Astrocyte of the cerebellum (primary cell): ENCODE measurements around the gene RNF114.
"Not testable (repeated sequence)": the region's sequence is repeated elsewhere in the genome, so short reads cannot be mapped to it uniquely, and the experiment has no call there.

Source experiments
- DNase-seq: peaks from one replicate; pipeline ENCODE4 v3.0.0-alpha.2; 2011; ENCODE audit warnings: low read depth
- H3K4me3 ChIP-seq: 2 replicates; pipeline ENCODE4 v1.5.1; 2011; ENCODE audit warnings: mild to moderate bottlenecking, low read depth, low read length, moderate library complexity
- CTCF ChIP-seq: IDR thresholded peaks from 2 replicates; pipeline ENCODE4 v1.5.1; 2012; ENCODE audit warnings: low read length, low read depth, moderate library complexity, mild to moderate bottlenecking; ENCODE audit errors: missing control alignments
- in situ Hi-C: cut with HindIII; loops from 2 replicates; pipeline ENCODE4 v1.10.0; 2017; ENCODE audit warnings: low sequenced_read_pairs

Gene RNF114

GRCh38 chr20:49951151-49951550 lies 15.0 kb downstream of the RNF114 start:
- TF ChIP-seq CTCF, result no peak
- H3K4me3 ChIP-seq, result no peak overlapping the region
- in situ Hi-C loops, result no loop called here
- peak; percentile 19 for DNase-seq

- no peak overlapping the region for H3K4me3 ChIP-seq
- in situ Hi-C loops, result no loop called here
- no peak for DNase-seq
- TF ChIP-seq CTCF, result no peak
Measured at GRCh38 chr20:49955167-49955566, 19.0 kb downstream of the RNF114 start.

- in situ Hi-C loops, DNase-seq, H3K4me3 ChIP-seq: not testable (repeated sequence)
Measured at GRCh38 chr20:49955830-49956396, 19.7 kb downstream of the RNF114 start.

GRCh38 chr20:49956689-49957088 lies 20.5 kb downstream of the RNF114 start:
- no peak overlapping the region for H3K4me3 ChIP-seq
- TF ChIP-seq CTCF, result no peak
- no peak for DNase-seq
- in situ Hi-C loops, result no loop called here

- H3K4me3 ChIP-seq, DNase-seq, in situ Hi-C loops: not testable (repeated sequence)
Measured at GRCh38 chr20:49957089-49957938, 21.1 kb downstream of the RNF114 start.

GRCh38 chr20:49961413-49961812 lies 25.2 kb downstream of the RNF114 start:
- no peak for DNase-seq
- no peak for TF ChIP-seq CTCF
- in situ Hi-C loops, result no loop called here
- no peak overlapping the region for H3K4me3 ChIP-seq

GRCh38 chr20:49964964-49965780 lies 29.0 kb downstream of the RNF114 start:
- peak; percentile 66 for TF ChIP-seq CTCF
- DNase-seq, result no peak
- no peak overlapping the region for H3K4me3 ChIP-seq
- in situ Hi-C loops, result no loop called here
